ENCODE results near the gene CA5B. TPM values are rescaled to one million over a fixed set of nuclear protein-coding genes. Genes with fewer than 3 reads are reported as not detected.

Gene CA5B
- total and polyA plus RNA-seq, 2 of the 8 experiments (the other 6 are each of a cell fraction or from before 2014, with no cell fraction given): 3.3 to 8.6 TPM

DNA sequence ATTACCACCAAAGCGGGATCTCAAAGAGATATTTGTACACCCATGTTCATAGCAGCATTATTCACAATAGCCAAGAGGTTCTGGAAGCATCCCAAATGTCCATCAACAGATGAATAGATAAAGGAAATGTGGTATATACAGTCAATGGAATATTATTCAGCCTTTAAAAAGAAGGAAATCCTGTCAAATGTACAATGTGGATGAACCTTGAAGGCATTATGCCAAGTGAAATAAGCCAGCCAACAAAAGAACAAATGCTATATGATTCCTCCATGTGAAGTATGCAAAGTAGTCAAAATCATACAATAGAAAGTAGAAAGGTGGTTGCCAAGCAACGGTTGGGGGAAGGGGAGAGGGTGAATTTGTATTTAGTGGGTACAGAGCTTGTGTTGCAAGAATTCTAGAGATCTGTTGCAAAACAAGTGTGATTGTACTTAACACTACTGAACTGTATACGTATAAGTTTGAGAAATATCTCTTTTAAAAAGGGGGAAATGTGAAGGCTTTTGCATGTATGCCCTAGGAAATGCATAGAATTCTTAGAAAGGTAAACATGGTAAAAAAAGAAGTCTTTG is 47.2 kb downstream of the CA5B start:
- Histone ChIP-seq H3K56ac (replicated peaks; ENCODE audit: insufficient read length, low read depth, low read length) (no peak overlapping the region), H3K79me2 (ENCODE audit: control insufficient read depth in 1 of 2, insufficient read depth in 2 of 2, low read length in 2 of 2) (no peaks in the 10 kb centered on the region), H2BK20ac (ENCODE audit: low read length) (no peak overlapping the region), H2AK5ac (ENCODE audit: low read depth, low read length) (no peak overlapping the region), H4K5ac (ENCODE audit: insufficient read length, low read depth, low read length) (no peak overlapping the region), H3K4me1 (replicated peaks in 1 of 4; ENCODE audit: control insufficient read depth in 3 of 4, insufficient read depth in 4 of 4, low read length in 3 of 4) (peaks cover 0 to 2% (median 0%) of the 10 kb centered on the region in 4 experiments; a peak in 2 of 7 replicates), H4K20me1 (replicated peaks in 1 of 2; ENCODE audit: control insufficient read depth in 1 of 2, insufficient read depth in 2 of 2, low read length in 2 of 2) (no peaks in the 10 kb centered on the region), H3K14ac (ENCODE audit: insufficient read length) (no peak overlapping the region), H3K4ac (replicated peaks; ENCODE audit: insufficient read length, low read depth, low read length) (no peak overlapping the region), H4K91ac (replicated peaks; ENCODE audit: insufficient read length, low read length) (no peak overlapping the region), H3K23ac (ENCODE audit: insufficient read length) (no peak overlapping the region), H3K18ac (ENCODE audit: extremely low read depth, low read length) (no peak overlapping the region), H3K27ac (ENCODE audit: low read depth, low read length) (no peak overlapping the region), H3K36me3 (ENCODE audit: control insufficient read depth in 2 of 4, insufficient read depth in 4 of 4, low read length in 3 of 4) (no peaks in the 10 kb centered on the region; a peak in 2 of 8 replicates), H2BK120ac (replicated peaks; ENCODE audit: low read depth, low read length) (no peak overlapping the region), H3K4me3 (ENCODE audit: extremely low read depth in 1 of 4, insufficient read depth in 2 of 4, low read depth in 3 of 4, low read length in 4 of 4) (no peak overlapping the region), H3K27me3 (replicated peaks in 1 of 4; ENCODE audit: control insufficient read depth in 3 of 4, extremely low read depth in 1 of 4, insufficient read depth in 3 of 4, low read length in 3 of 4) (no peaks in the 10 kb centered on the region), H3K9me3 (ENCODE audit: insufficient read depth in 2 of 2, low read depth in 1 of 2, low read length in 1 of 2) (no peaks in the 10 kb centered on the region), H3K9ac (replicated peaks in 1 of 4; ENCODE audit: extremely low read depth in 1 of 4, low read depth in 3 of 4, low read length in 3 of 4) (no peak overlapping the region), H2BK5ac (ENCODE audit: low read depth, low read length) (no peak overlapping the region), H3K79me1 (ENCODE audit: low read depth, low read length) (no peaks in the 10 kb centered on the region), H3K4me2 (ENCODE audit: insufficient read depth in 1 of 2, low read depth in 2 of 2, low read length in 2 of 2) (no peak overlapping the region), H2BK15ac (ENCODE audit: low read length) (no peak overlapping the region), H4K8ac (ENCODE audit: extremely low read depth, insufficient read depth, low read length) (no peak overlapping the region), H2AFZ (ENCODE audit: low read length) (no peak overlapping the region), H3K23me2 (ENCODE audit: low read depth, low read length) (peaks cover 4% of the 10 kb centered on the region; the same call in 1 of the 2 replicates), H2BK12ac (ENCODE audit: low read depth, low read length) (no peak overlapping the region)
- no peak for FAIRE-seq
- CTCF ChIA-PET (ENCODE audit: partially characterized antibody): no interaction called here
- WGBS, 2 experiments (ENCODE audit: extremely low coverage in 1 of 2, insufficient coverage in 1 of 2, insufficient read length in 1 of 2, insufficient replicate concordance in 2 of 2, low coverage in 1 of 2, low lambda C conversion rate in 2 of 2, missing lambda C conversion rate in 1 of 2): 84% methylated on average over 3 of the region's 3 CpGs; no CpG with 5 or more reads in 1 of the 2 experiments
- DNase-seq (ENCODE audit: low read depth in 1 of 2, low spot score in 2 of 2): no peak
- TF ChIP-seq, protein P1, sequence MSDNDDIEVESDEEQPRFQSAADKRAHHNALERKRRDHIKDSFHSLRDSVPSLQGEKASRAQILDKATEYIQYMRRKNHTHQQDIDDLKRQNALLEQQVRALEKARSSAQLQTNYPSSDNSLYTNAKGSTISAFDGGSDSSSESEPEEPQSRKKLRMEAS (IDR thresholded peaks at IDR 0.05): no peak
- no peak for TF ChIP-seq BACH1 (IDR thresholded peaks at IDR 0.05; ENCODE audit: low read length)
- no peak for TF ChIP-seq SUZ12 (IDR thresholded peaks at IDR 0.05; ENCODE audit: low read length)
- no peak for TF ChIP-seq KDM1A (IDR thresholded peaks at IDR 0.05; ENCODE audit: borderline replicate concordance, low read length)
- no peak for TF ChIP-seq KDM5A (IDR thresholded peaks at IDR 0.05; ENCODE audit: low read length)
- no peak for TF ChIP-seq RNF2 (IDR thresholded peaks at IDR 0.05; ENCODE audit: borderline replicate concordance, low read depth, low read length, missing control alignments, poor library complexity, severe bottlenecking)
- TF ChIP-seq BCL11A (IDR thresholded peaks at IDR 0.05; ENCODE audit: low read depth in 2 of 2, low read length in 2 of 2): no peak
- no peak for TF ChIP-seq CBX5 (IDR thresholded peaks at IDR 0.05; ENCODE audit: low read depth, low read length)
- TF ChIP-seq SAP30 (IDR thresholded peaks at IDR 0.05; ENCODE audit: insufficient read depth, insufficient replicate concordance, low read length): no peak
- no peak for TF ChIP-seq POLR2AphosphoS5 (IDR thresholded peaks at IDR 0.05; ENCODE audit: low read depth, low read length)
- POLR2A ChIA-PET (ENCODE audit: partially characterized antibody): no interaction called here
